Measurements from ENCODE around the gene VAV3.

- TF ChIP-seq, protein P1, sequence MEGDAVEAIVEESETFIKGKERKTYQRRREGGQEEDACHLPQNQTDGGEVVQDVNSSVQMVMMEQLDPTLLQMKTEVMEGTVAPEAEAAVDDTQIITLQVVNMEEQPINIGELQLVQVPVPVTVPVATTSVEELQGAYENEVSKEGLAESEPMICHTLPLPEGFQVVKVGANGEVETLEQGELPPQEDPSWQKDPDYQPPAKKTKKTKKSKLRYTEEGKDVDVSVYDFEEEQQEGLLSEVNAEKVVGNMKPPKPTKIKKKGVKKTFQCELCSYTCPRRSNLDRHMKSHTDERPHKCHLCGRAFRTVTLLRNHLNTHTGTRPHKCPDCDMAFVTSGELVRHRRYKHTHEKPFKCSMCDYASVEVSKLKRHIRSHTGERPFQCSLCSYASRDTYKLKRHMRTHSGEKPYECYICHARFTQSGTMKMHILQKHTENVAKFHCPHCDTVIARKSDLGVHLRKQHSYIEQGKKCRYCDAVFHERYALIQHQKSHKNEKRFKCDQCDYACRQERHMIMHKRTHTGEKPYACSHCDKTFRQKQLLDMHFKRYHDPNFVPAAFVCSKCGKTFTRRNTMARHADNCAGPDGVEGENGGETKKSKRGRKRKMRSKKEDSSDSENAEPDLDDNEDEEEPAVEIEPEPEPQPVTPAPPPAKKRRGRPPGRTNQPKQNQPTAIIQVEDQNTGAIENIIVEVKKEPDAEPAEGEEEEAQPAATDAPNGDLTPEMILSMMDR (IDR thresholded peaks at IDR 0.05): no peak
- no peak for TF ChIP-seq POLR2A (IDR thresholded peaks at IDR 0.05)
Measured at GRCh38 chr1:107933736-107934135, 31.2 kb downstream of the VAV3 start.

Data from heart left ventricle (tissue), 13 donors.